Nephron (organoid): Measurements from ENCODE around the gene FBXL3.

Experiments
- H3K27ac Mint-ChIP-seq, 3 experiments: 2 replicates each; pipeline ENCODE4 v1.8.0; 2020; ENCODE audit warnings: mixed read lengths in 3 of 3, mild to moderate bottlenecking in 2 of 3, moderate library complexity in 1 of 3
- H3K27me3 Mint-ChIP-seq: 2 replicates; pipeline ENCODE4 v1.8.0; 2021; ENCODE audit warnings: low read depth, mild to moderate bottlenecking, moderate library complexity, mixed read lengths
- H3K36me3 Mint-ChIP-seq: 2 replicates; pipeline ENCODE4 v1.8.0; 2020; ENCODE audit warnings: low read depth, mixed read lengths
- H3K4me1 Mint-ChIP-seq: 2 replicates; pipeline ENCODE4 v1.8.0; 2020; ENCODE audit warnings: mixed read lengths
- H3K4me3 Mint-ChIP-seq, 3 experiments: 2 replicates each; pipeline ENCODE4 v1.8.0; 2020; ENCODE audit warnings: mild to moderate bottlenecking in 3 of 3, mixed read lengths in 3 of 3, moderate library complexity in 2 of 3
- H3K9me3 Mint-ChIP-seq: 2 replicates; pipeline ENCODE4 v1.8.0; 2020; ENCODE audit warnings: mixed read lengths
- TF ChIP-seq, protein P1 (sequence below), 3 experiments: fragments of 200-600 bp; sonication (generic); IDR thresholded peaks; one replicate each; pipeline ENCODE4 v1.5.0; 2021; ENCODE audit warnings: antibody characterized with exemption in 3 of 3; ENCODE audit not compliant: unreplicated experiment in 3 of 3

FBXL3 gene

GRCh38 chr13:77056886-77057285 is 29.9 kb upstream of the FBXL3 start:
- Mint-ChIP-seq H3K27ac (no peak overlapping the region), H3K36me3 (peaks cover 45% of the 10 kb centered on the region), H3K27me3 (no peaks in the 10 kb centered on the region), H3K9me3 (no peaks in the 10 kb centered on the region), H3K4me3 (no peak overlapping the region), H3K4me1 (no peaks in the 10 kb centered on the region)
- TF ChIP-seq, protein P1, sequence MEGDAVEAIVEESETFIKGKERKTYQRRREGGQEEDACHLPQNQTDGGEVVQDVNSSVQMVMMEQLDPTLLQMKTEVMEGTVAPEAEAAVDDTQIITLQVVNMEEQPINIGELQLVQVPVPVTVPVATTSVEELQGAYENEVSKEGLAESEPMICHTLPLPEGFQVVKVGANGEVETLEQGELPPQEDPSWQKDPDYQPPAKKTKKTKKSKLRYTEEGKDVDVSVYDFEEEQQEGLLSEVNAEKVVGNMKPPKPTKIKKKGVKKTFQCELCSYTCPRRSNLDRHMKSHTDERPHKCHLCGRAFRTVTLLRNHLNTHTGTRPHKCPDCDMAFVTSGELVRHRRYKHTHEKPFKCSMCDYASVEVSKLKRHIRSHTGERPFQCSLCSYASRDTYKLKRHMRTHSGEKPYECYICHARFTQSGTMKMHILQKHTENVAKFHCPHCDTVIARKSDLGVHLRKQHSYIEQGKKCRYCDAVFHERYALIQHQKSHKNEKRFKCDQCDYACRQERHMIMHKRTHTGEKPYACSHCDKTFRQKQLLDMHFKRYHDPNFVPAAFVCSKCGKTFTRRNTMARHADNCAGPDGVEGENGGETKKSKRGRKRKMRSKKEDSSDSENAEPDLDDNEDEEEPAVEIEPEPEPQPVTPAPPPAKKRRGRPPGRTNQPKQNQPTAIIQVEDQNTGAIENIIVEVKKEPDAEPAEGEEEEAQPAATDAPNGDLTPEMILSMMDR (IDR thresholded peaks at IDR 0.05; ENCODE audit: unreplicated experiment in 3 of 3) = no peak

DNA sequence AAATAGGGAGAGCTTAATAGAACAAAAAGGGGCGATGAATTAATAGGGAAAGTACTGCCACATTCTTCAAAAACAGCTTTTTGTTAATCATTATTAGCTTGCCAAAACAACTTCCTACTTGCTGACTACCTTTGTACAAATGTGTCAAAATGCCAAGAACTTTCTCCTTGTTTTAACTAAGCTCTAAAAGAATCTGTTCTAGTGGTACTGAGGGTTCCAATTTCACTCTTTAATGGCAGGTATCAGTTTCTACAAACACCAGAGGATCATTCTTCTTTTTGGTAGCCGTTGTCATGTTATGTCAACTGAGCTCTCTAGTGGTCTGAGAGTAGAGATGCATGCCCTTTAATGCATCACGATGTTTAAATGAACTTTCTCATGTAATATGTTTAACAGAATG is 29.4 kb upstream of the FBXL3 start:
- Mint-ChIP-seq H3K36me3 (peaks cover 42% of the 10 kb centered on the region), H3K27ac (no peak overlapping the region), H3K9me3 (no peaks in the 10 kb centered on the region), H3K4me3 (no peak overlapping the region), H3K4me1 (no peaks in the 10 kb centered on the region), H3K27me3 (no peaks in the 10 kb centered on the region)
- TF ChIP-seq, protein P1 (IDR thresholded peaks at IDR 0.05; ENCODE audit: unreplicated experiment in 3 of 3) = no peak

DNA sequence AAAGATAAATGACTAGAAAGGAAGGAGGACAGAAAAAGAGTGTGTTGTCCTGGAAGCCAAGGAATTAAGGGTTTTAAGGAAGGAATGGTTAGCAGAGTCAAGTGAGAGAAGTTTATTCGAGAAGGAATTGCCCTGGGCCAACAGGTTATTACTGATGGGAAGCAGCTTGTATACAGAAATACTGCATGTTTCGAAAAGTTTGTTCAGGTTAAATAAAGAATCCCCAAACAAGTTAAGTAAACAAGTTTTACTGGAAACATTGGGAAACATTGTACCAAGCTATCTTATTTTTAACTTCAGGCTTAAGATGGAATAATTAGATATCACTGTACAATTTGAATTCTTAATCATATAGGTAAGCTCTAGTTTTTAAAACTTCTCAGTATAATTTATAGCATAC is 28.2 kb upstream of the FBXL3 start:
- no peaks in the 10 kb centered on the region for H3K9me3 Mint-ChIP-seq
- TF ChIP-seq, protein P1 (IDR thresholded peaks at IDR 0.05; ENCODE audit: unreplicated experiment in 3 of 3) = no peak
- no peaks in the 10 kb centered on the region for H3K4me1 Mint-ChIP-seq
- H3K36me3 Mint-ChIP-seq = peaks cover 44% of the 10 kb centered on the region
- H3K27me3 Mint-ChIP-seq = no peaks in the 10 kb centered on the region
- no peak overlapping the region for H3K4me3 Mint-ChIP-seq
- no peak overlapping the region for H3K27ac Mint-ChIP-seq

GRCh38 chr13:77053192-77053591 is 26.2 kb upstream of the FBXL3 start:
- TF ChIP-seq, protein P1 (IDR thresholded peaks at IDR 0.05; ENCODE audit: unreplicated experiment in 3 of 3) = no peak
- Mint-ChIP-seq H3K27ac (no peak overlapping the region), H3K27me3 (no peaks in the 10 kb centered on the region), H3K9me3 (no peaks in the 10 kb centered on the region), H3K4me1 (peaks cover 9% of the 10 kb centered on the region), H3K4me3 (no peak overlapping the region), H3K36me3 (peaks cover 63% of the 10 kb centered on the region)

DNA sequence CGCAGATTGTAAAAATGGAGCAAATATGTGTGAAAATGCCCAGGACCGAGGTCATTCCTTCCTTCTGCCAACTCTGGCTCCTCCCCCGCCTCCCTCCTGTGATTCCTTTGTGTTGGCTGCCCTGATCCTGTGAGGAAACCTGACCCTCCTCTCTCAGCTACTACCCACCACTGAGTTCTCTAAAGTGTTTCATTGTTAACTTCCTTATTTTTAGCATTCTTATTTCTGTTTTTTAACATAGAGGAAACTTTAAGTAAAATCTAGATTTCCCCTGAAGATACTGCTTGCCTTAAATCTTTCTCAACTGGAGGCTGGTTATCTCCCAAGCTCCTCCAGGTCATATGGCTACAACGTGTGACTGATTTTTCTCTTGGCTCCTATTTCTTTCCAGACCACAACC is 21.7 kb upstream of the FBXL3 start:
- peaks cover 62% of the 10 kb centered on the region for H3K36me3 Mint-ChIP-seq
- H3K27me3 Mint-ChIP-seq = no peaks in the 10 kb centered on the region
- peaks cover 9% of the 10 kb centered on the region for H3K4me1 Mint-ChIP-seq
- no peaks in the 10 kb centered on the region for H3K9me3 Mint-ChIP-seq
- H3K4me3 Mint-ChIP-seq = no peak overlapping the region
- TF ChIP-seq, protein P1 (IDR thresholded peaks at IDR 0.05; ENCODE audit: unreplicated experiment in 3 of 3) = no peak
- H3K27ac Mint-ChIP-seq = no peak overlapping the region

- Mint-ChIP-seq H3K9me3 (no peaks in the 10 kb centered on the region), H3K27ac (no peak overlapping the region), H3K27me3 (no peaks in the 10 kb centered on the region), H3K36me3 (peaks cover 61% of the 10 kb centered on the region), H3K4me3 (no peak overlapping the region), H3K4me1 (peaks cover 9% of the 10 kb centered on the region)
- TF ChIP-seq, protein P1 (IDR thresholded peaks at IDR 0.05; ENCODE audit: unreplicated experiment in 3 of 3) = no peak
Observed at GRCh38 chr13:77047649-77048343, 20.8 kb upstream of the FBXL3 start.
